HEK293T (cell line): ENCODE measurements around the gene NSMCE4A.

ENCODE experiments used
- CTCF ChIA-PET: fragments of 350-600 bp; formaldehyde crosslinking; extraction: SDS; loops from one replicate; lab custom pipeline; 2021; ENCODE audit warnings: antibody characterized with exemption, inconsistent platforms; lab: Yijun Ruan, JAX
- POLR2A ChIA-PET: fragments of 350-600 bp; formaldehyde crosslinking; extraction: SDS; loops from one replicate; lab custom pipeline; 2020; ENCODE audit warnings: antibody characterized with exemption, inconsistent platforms; lab: Yijun Ruan, JAX
- DNase-seq: peaks from one replicate; pipeline ENCODE4 v3.0.0; 2012; ENCODE audit warnings: mixed read lengths; ENCODE audit errors: extremely low spot score
- ARNT ChIP-seq: fragments of 450-650 bp; IDR thresholded peaks from 2 replicates; pipeline ENCODE4 v1.6.1; 2017; ENCODE audit warnings: mild to moderate bottlenecking
- BHLHE40 ChIP-seq: fragments of 450-650 bp; IDR thresholded peaks from 2 replicates; pipeline ENCODE4 v1.6.1; 2016; ENCODE audit warnings: mild to moderate bottlenecking, moderate library complexity, borderline replicate concordance
- CTBP1 ChIP-seq: fragments of 450-650 bp; IDR thresholded peaks from 2 replicates; pipeline ENCODE4 v1.6.1; 2016; ENCODE audit warnings: borderline replicate concordance
- ELF4 ChIP-seq: fragments of 450-650 bp; IDR thresholded peaks from 2 replicates; pipeline ENCODE4 v1.6.1; 2017; ENCODE audit warnings: antibody characterized with exemption
- FOXA1 ChIP-seq: fragments of 450-650 bp; IDR thresholded peaks from 2 replicates; pipeline ENCODE4 v1.6.1; 2016; ENCODE audit warnings: mild to moderate bottlenecking
- FOXK2 ChIP-seq: fragments of 450-650 bp; IDR thresholded peaks from 2 replicates; pipeline ENCODE4 v1.6.1; 2016; ENCODE audit warnings: mild to moderate bottlenecking
- FOXM1 ChIP-seq: fragments of 450-650 bp; IDR thresholded peaks from 2 replicates; pipeline ENCODE4 v1.6.1; 2017; ENCODE audit warnings: mild to moderate bottlenecking, borderline replicate concordance
- HDGF ChIP-seq: fragments of 450-650 bp; IDR thresholded peaks from 2 replicates; pipeline ENCODE4 v1.6.1; 2017; ENCODE audit warnings: antibody characterized with exemption, borderline replicate concordance
- L3MBTL2 ChIP-seq: fragments of 450-650 bp; conservative IDR thresholded peaks from 2 replicates; pipeline ENCODE4 v1.6.1; 2016; ENCODE audit warnings: mild to moderate bottlenecking
- LEF1 ChIP-seq: fragments of 450-650 bp; IDR thresholded peaks from 2 replicates; pipeline ENCODE4 v1.6.1; 2017; ENCODE audit warnings: mild to moderate bottlenecking, borderline replicate concordance
- NFRKB ChIP-seq: fragments of 450-650 bp; IDR thresholded peaks from 2 replicates; pipeline ENCODE4 v1.6.1; 2016; ENCODE audit warnings: mild to moderate bottlenecking, moderate library complexity
- PKNOX1 ChIP-seq: fragments of 450-650 bp; IDR thresholded peaks from 2 replicates; pipeline ENCODE4 v1.6.1; 2016
- SP1 ChIP-seq: fragments of 450-650 bp; IDR thresholded peaks from 2 replicates; pipeline ENCODE4 v1.6.1; 2017
- SUZ12 ChIP-seq: fragments of 450-650 bp; IDR thresholded peaks from 2 replicates; pipeline ENCODE4 v1.6.1; 2016; ENCODE audit warnings: mild to moderate bottlenecking
- TARDBP ChIP-seq: fragments of 450-650 bp; IDR thresholded peaks from 2 replicates; pipeline ENCODE4 v1.6.1; 2016
- ZNF384 ChIP-seq: fragments of 450-650 bp; IDR thresholded peaks from 2 replicates; pipeline ENCODE4 v1.6.1; 2016

NSMCE4A gene

GRCh38 chr10:121956111-121957061 is 18.6 kb downstream of the NSMCE4A start:
- CTCF ChIA-PET: no interaction called here
- no peak for TF ChIP-seq ZNF384
- no peak for TF ChIP-seq HDGF
- TF ChIP-seq ARNT: no peak
- TF ChIP-seq LEF1: no peak
- no peak for TF ChIP-seq FOXM1
- no peak for TF ChIP-seq CTBP1
- TF ChIP-seq TARDBP: no peak
- no peak for TF ChIP-seq FOXA1
- no peak for DNase-seq
- POLR2A ChIA-PET: no interaction called here

DNA sequence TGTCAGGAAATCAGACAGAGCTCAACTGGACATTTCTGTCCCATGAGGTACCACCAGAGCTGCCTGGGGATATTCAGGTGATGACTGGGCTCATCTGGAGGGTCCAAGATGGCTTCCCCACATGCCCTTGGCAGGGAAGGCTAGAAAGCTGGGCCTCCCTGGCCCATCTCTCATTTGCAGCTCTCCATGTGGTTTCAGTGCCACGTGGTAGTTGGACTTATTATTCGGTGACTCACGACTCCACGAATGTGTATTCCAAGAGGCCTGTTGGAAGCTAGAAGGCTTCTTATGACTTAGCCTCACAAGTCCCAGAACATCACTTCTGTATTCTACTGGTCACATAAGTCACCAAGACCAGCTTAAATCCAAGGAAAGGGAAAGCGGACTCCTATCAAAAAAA is 22.8 kb downstream of the NSMCE4A start:
- ChIA-PET CTCF (no interaction called here), POLR2A (interaction anchor here (0.6 to 1.4 kb wide), 2 partner anchors 15 to 24 kb away, joined by 3 read pairs; partner anchors contain the start of gene ATE1)
- TF ChIP-seq LEF1 (no peak), NFRKB (no peak), HDGF (no peak), ZNF384 (no peak), L3MBTL2 (no peak), TARDBP (no peak), SUZ12 (no peak), FOXA1 (no peak), FOXK2 (no peak), ELF4 (no peak), FOXM1 (no peak), BHLHE40 (no peak), PKNOX1 (no peak), ARNT (no peak), SP1 (no peak), CTBP1 (no peak)
- DNase-seq: no peak

- DNase-seq: no peak
- CTCF ChIA-PET: no interaction called here
- POLR2A ChIA-PET: no interaction called here
- TF ChIP-seq FOXA1 (no peak), L3MBTL2 (no peak), NFRKB (no peak), PKNOX1 (no peak), SUZ12 (no peak), LEF1 (no peak), ZNF384 (no peak), ELF4 (no peak), FOXM1 (no peak), BHLHE40 (no peak), TARDBP (no peak), ARNT (no peak), HDGF (no peak), CTBP1 (no peak), SP1 (no peak), FOXK2 (no peak)
Observed at GRCh38 chr10:121949451-121949850, 25.6 kb downstream of the NSMCE4A start.

DNA sequence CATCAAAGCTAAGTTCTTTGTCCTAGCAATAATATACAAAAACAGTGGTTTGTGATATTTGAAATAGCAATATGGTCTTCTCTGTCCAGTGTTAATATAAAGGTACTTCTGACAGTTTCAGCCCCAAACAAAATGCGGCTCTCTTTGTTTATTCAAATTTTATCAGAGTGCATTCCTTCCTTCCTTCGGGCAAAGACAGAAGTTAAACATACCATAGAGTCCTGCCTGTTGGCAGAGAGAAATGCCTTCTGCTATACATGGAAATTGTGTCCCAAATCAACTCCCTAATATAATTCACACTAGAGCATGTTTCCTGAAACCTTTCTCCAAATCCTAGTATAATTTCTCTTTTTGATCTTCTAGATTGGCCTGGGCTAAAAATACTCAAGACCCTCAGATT is 26.0 kb downstream of the NSMCE4A start:
- TF ChIP-seq LEF1: no peak
- TF ChIP-seq ELF4: no peak
- no peak for TF ChIP-seq CTBP1
- no peak for TF ChIP-seq SUZ12
- TF ChIP-seq FOXM1: no peak
- TF ChIP-seq PKNOX1: no peak
- TF ChIP-seq NFRKB: no peak
- no peak for TF ChIP-seq TARDBP
- no peak for TF ChIP-seq FOXA1
- TF ChIP-seq ARNT: no peak
- TF ChIP-seq BHLHE40: no peak
- ChIA-PET POLR2A (no interaction called here), CTCF (no interaction called here)
- no peak for DNase-seq

GRCh38 chr10:121947343-121948330 is 27.4 kb downstream of the NSMCE4A start:
- ChIA-PET POLR2A (interaction anchor here (0.7 to 1.3 kb wide), 3 partner anchors 10 to 19 kb away, joined by 3 to 4 read pairs (median 3); partner anchors contain the start of gene ATE1), CTCF (interaction anchor here (0.6 kb wide), 1 partner anchor 11 kb away, joined by 3 read pairs; no protein-coding TSS in a partner anchor)
- no peak for TF ChIP-seq HDGF
- no peak for TF ChIP-seq ARNT
- TF ChIP-seq TARDBP: no peak
- no peak for TF ChIP-seq ELF4
- TF ChIP-seq FOXK2: no peak
- no peak for TF ChIP-seq L3MBTL2
- no peak for TF ChIP-seq LEF1
- TF ChIP-seq CTBP1: no peak
- no peak for TF ChIP-seq BHLHE40
- no peak for TF ChIP-seq SUZ12
- no peak for TF ChIP-seq FOXA1
- no peak for TF ChIP-seq PKNOX1
- no peak for TF ChIP-seq NFRKB
- no peak for TF ChIP-seq SP1
- TF ChIP-seq ZNF384: no peak
- no peak for TF ChIP-seq FOXM1
- DNase-seq: no peak
